HG03066 (cell line): Measurements from ENCODE around the gene SLC39A13.

Source experiments
- ATAC-seq: cut with Tn5 transposase; IDR thresholded peaks from one replicate; pipeline ENCODE4 v1.9.1; 2021; ENCODE audit warnings: low read depth; ENCODE audit not compliant: unreplicated experiment

The SLC39A13 gene

DNA sequence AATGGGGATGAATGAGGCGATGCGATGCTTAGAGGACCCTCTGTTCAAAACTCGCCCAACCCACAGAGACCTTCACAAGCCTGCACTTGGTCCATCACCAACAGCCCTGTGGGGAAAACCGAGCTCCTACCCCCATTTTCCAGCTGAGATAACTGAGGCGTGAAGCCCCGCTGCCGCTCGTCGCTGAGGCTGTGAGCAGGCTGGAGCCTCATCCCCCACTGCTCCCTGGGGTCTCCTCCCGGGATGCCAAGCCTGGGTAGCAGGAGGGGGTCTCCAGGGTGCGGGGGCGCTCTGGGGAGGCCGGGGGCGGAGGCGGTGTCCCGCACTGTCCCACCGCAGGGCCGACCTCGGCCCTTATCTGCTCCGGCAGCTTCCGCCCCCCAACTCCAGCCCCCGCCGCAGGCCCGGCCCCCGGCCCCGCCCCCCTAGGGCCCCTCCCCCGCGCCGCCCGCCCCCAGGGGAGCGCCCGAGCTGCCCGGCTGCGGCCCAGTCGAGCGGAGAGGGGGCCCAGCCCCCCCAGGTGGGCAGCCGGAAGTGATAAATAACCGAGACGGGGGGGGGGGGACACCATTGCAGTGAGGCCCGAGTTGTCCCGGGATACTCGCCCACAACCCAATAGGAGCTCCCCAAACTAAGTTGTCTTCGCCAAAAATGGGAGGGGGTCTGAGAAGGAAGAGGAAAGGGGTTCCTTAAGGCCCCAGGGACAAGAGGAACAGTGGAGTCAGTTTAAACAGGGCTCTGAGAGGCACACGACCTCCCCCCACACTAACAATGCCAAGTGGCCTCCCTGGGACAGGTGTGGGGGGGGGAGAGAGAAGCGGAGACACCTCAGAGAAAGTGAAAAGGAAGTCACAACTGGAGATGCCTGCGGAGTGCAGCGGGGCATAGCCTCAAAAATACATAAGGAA, 8.3 kb upstream of the SLC39A13 start:
- ATAC-seq = peak; percentile 37

GRCh38 chr11:47400768-47401279, 7.6 kb upstream of the SLC39A13 start:
- ATAC-seq = peak; percentile 78

GRCh38 chr11:47403135-47403534, 5.3 kb upstream of the SLC39A13 start:
- ATAC-seq = no peak

GRCh38 chr11:47403571-47403970, 4.8 kb upstream of the SLC39A13 start:
- no peak for ATAC-seq

DNA sequence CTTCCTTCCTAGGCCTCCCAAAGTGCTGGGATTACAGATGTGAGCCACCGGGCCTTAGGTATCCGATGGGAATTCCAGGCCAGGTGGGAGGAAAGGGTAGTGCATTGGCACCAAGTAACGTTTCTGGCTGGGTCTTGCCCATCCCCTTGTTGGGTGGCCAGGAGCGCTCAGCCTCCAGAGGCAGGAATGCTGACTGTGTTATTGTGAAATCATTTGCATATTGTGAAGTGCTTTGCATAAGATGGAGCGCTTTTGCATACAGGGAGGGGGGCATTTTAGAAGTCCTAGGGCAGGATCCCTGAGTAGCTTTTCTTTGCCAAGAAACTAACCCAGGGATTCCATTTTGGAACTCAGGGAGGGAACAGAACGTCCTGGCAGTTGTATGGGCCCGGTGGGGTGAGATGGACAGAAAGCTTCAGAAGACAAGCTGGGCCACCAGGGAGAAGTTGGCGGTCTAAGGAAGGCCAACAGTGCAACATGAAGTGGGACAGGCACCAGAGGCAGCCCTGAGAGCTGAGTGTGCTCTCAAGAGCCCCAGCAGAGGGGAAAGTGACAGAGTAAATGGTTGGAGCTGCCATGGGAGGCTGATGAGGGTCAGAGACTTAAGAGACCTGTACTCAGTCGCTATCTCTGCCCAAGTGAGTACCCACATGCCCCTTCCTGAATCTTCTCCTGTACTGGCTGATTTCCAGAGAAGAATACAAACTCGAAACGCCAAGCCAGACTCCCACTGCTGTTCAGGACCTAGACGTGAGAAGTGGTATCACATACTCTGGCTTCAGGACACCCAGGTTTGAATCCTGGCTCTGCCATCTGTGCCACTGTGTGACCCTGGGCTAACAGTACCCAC, 1.3 kb upstream of the SLC39A13 start:
- ATAC-seq = no peak

DNA sequence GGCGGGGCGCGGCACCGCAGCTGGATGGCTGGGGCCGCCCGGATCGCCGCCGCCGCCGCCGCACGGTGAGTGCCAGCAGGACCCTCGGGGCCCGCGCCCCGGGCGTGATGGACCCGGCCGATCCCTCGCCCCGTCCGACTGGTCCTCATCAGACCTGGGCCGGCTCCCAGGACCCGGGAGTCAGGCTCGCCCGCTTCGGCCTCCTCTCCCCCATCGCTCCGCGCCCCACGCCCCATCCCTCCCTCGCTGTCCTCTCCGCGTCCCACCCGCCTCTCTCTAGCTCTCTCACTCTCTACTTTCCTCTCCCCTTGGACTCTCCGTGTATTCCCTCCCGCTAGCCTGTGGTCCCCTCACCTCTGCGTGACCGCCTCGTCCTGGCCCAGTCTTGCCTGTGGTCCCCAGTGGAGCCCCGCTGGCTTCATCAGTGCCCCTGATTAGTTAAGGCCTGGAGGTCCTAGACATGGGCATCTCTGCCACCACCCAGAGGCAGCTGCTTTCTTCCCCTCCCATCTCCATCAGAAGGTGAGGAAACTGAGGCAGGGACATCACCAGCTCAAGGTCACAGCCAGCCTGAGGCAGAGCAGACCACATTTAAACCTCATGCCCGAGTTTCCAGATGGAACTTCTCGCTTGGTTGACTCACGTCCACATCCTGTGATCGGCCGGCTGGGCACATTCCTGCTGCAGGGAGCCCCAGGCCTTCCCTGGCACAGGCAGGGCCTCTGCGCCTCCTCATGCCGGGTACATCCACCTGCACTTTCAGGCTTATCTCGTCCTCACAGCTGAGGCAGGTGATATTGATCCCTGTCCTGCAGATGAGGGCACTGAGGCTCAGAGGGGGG, 429 bp downstream of the SLC39A13 start:
- ATAC-seq = no peak

GRCh38 chr11:47409440-47410369, 1.3 kb downstream of the SLC39A13 start:
- no peak for ATAC-seq

GRCh38 chr11:47410370-47411264, 2.2 kb downstream of the SLC39A13 start:
- ATAC-seq = no peak

- ATAC-seq = no peak
These were observed 3.7 kb downstream of the SLC39A13 start for GRCh38 chr11:47411884-47412746.

- ATAC-seq = no peak
These were observed 5.0 kb downstream of the SLC39A13 start for GRCh38 chr11:47413351-47413750.

DNA sequence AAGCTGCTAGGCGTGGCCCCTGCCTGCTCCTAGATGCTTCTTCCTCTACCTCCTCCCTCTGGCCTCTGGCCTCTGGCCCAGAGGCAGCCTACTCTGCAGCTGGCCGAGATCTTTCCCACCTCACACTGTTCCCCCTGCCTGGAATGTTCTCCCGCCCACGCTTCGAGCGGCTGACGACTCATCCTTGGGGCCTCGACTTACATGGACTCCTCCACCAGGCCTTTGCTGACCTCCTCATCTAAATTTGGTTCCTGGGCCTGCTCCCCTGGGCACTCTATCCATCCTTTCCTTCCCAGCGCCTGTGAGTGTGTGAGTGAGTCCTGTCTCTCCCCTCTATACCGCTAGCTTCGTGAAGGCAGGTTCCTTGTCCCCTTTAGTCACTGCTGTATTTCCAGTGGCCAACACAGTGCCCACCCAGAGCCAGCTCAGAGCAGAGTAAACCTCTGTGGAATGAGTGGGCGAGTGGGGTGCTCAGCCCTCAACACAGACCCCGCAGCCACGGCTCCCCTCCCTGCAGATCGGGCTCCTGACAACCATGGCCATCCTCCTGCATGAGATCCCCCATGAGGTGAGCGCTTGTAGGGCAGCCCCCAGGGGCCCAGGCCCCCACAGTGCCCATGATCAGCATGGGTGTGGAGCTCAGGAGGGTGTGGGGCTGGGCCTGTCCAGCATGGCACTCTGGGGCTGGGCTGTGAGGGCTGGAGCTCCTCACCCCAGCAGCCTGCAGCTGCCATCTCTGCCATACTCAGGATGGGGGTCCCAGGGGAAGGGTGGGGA, 5.7 kb downstream of the SLC39A13 start:
- no peak for ATAC-seq

- ATAC-seq = no peak
These were observed 6.3 kb downstream of the SLC39A13 start for GRCh38 chr11:47414685-47415070.

DNA sequence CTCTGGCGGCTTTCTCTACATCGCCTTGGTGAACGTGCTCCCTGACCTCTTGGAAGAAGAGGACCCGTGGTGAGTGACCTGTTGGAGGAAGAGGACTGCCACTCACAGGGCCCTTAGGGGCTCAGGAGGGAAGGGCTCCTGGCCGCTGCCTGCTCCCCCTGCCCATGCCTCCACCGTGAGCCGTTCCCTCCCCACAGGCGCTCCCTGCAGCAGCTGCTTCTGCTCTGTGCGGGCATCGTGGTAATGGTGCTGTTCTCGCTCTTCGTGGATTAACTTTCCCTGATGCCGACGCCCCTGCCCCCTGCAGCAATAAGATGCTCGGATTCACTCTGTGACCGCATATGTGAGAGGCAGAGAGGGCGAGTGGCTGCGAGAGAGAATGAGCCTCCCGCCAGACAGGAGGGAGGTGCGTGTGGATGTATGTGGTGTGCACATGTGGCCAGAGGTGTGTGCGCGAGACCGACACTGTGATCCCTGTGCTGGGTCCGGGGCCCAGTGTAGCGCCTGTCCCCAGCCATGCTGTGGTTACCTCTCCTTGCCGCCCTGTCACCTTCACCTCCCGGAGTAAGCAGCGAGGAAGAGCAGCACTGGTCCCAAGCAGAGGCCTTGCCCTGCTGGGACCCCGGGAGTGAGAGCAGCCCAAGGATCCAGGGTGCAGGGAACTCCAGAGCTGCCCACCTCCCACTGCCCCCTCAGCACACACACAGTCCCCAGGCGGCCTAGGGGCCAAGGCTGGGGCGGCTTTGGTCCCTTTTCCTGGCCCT, 6.9 kb downstream of the SLC39A13 start:
- ATAC-seq = no peak

DNA sequence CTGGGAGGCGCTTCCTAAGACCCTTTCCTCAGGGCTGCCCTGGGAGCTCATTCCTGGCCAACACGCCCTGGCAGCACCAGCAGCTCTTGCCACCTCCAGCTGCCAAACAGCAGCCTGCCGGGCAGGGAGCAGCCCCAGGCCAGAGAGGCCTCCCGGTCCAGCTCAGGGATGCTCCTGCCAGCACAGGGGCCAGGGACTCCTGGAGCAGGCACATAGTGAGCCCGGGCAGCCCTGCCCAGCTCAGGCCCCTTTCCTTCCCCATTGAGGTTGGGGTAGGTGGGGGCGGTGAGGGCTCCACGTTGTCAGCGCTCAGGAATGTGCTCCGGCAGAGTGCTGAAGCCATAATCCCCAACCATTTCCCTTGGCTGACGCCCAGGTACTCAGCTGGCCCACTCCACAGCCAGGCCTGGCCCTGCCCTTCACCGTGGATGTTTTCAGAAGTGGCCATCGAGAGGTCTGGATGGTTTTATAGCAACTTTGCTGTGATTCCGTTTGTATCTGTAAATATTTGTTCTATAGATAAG, 7.6 kb downstream of the SLC39A13 start:
- ATAC-seq = no peak

GRCh38 chr11:47417712-47418111, 9.3 kb downstream of the SLC39A13 start:
- ATAC-seq = no peak
